Neutrophil (primary cell): ENCODE results near the gene MYO1D.
A peak's percentile ranks its signal among the peaks of the same experiment; 100 is the strongest.

Experiments used
- H3K27ac ChIP-seq: fragments of 200-600 bp; sonication (generic); 2 replicates; pipeline ENCODE4 v1.5.1; 2016; ENCODE audit warnings: mild to moderate bottlenecking, moderate library complexity
- H3K27me3 ChIP-seq: fragments of 200-600 bp; sonication (generic); 2 replicates; pipeline ENCODE4 v1.6.0; 2016; ENCODE audit warnings: mild to moderate bottlenecking
- H3K36me3 ChIP-seq: fragments of 200-600 bp; sonication (generic); 2 replicates; pipeline ENCODE4 v1.5.1; 2017
- H3K4me1 ChIP-seq, 2 experiments: fragments of 200-600 bp in 1 of 2; sonication (generic) in 1 of 2; 1 replicate in 1 of 2; 2 replicates in 1 of 2; pipeline versions ENCODE4 v1.5.1 to v1.6.1; 2013 to 2016; ENCODE audit warnings: low read depth in 1 of 2, low read length in 1 of 2, mild to moderate bottlenecking in 1 of 2, moderate library complexity in 1 of 2; ENCODE audit not compliant: control insufficient read depth in 1 of 2, insufficient read depth in 1 of 2
- H3K4me3 ChIP-seq, 2 experiments: fragments of 200-600 bp in 1 of 2; sonication (generic) in 1 of 2; 1 replicate in 1 of 2; 2 replicates in 1 of 2; pipeline ENCODE4 v1.5.1; 2013 to 2016; ENCODE audit warnings: low read depth in 1 of 2, low read length in 1 of 2, mild to moderate bottlenecking in 1 of 2, moderate library complexity in 1 of 2
- H3K9me3 ChIP-seq: fragments of 200-600 bp; sonication (generic); 2 replicates; pipeline ENCODE4 v1.5.1; 2016
- CTCF ChIP-seq: fragments of 200-600 bp; sonication (generic); IDR thresholded peaks from 2 replicates; pipeline ENCODE4 v1.5.1; 2016; ENCODE audit warnings: antibody characterized with exemption

MYO1D gene

GRCh38 chr17:32513579-32513978, 363.3 kb downstream of the MYO1D start:
- TF ChIP-seq CTCF = no peak
- Histone ChIP-seq H3K36me3 (no peaks in the 10 kb centered on the region), H3K4me3 (no peak overlapping the region), H3K27ac (no peak overlapping the region), H3K9me3 (no peaks in the 10 kb centered on the region), H3K27me3 (peaks cover 58% of the 10 kb centered on the region), H3K4me1 (no peaks in the 10 kb centered on the region)

- Histone ChIP-seq H3K4me3 (no peak overlapping the region), H3K4me1 (no peaks in the 10 kb centered on the region), H3K27ac (no peak overlapping the region), H3K27me3 (peaks cover 46% of the 10 kb centered on the region), H3K36me3 (no peaks in the 10 kb centered on the region), H3K9me3 (no peaks in the 10 kb centered on the region)
- no peak for TF ChIP-seq CTCF
Measured at GRCh38 chr17:32512328-32512727, 364.6 kb downstream of the MYO1D start.

GRCh38 chr17:32510466-32510865, 366.5 kb downstream of the MYO1D start:
- Histone ChIP-seq H3K4me1 (peaks cover 8 to 9% of the 10 kb centered on the region in 2 experiments), H3K27ac (no peak overlapping the region), H3K9me3 (no peaks in the 10 kb centered on the region), H3K36me3 (no peaks in the 10 kb centered on the region), H3K4me3 (no peak overlapping the region), H3K27me3 (peaks cover 27% of the 10 kb centered on the region)
- TF ChIP-seq CTCF = no peak

GRCh38 chr17:32508926-32509325, 368.0 kb downstream of the MYO1D start:
- Histone ChIP-seq H3K4me1 (peaks cover 24% of the 10 kb centered on the region in 2 experiments), H3K4me3 (no peak overlapping the region), H3K27me3 (peaks cover 21% of the 10 kb centered on the region)

GRCh38 chr17:32504166-32504990, 372.5 kb downstream of the MYO1D start:
- H3K9me3 ChIP-seq = no peaks in the 10 kb centered on the region
- H3K4me1 ChIP-seq = peaks cover 51 to 57% of the 10 kb centered on the region in 2 experiments
- peak overlapping the region; percentile 90 for H3K27ac ChIP-seq
- H3K36me3 ChIP-seq = no peaks in the 10 kb centered on the region
- no peak for TF ChIP-seq CTCF
- no peaks in the 10 kb centered on the region for H3K27me3 ChIP-seq
- peak overlapping the region; percentile 22 to 51 for H3K4me3 ChIP-seq

More at GRCh38 chr17:32508926-32509325, 368.0 kb downstream of the MYO1D start:
- H3K27ac ChIP-seq = no peak overlapping the region
- TF ChIP-seq CTCF = no peak
- H3K9me3 ChIP-seq = no peaks in the 10 kb centered on the region
- no peaks in the 10 kb centered on the region for H3K36me3 ChIP-seq
